Measurements from ENCODE around the gene TBCC.

DNA sequence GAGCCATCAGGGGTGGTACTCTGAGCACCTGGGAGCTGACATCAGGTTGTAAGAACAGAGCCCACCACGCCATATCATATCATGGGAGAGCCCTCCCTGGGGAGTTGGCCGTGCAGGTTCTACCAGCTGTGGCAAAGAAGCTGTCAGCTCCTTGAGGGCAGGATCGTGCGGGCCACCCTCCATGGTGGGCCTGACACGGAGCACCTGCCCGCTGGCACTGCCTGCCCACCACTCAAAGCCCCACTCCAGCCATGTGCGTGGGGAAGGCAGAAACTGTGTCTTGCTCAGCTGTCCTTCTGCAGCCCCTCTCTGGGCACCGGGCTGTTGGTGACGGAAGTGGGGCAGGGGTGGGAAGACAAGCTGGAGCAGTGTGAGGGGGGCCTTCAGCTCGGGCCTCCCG, 37.8 kb downstream of the TBCC start:
- TF ChIP-seq, protein P1, sequence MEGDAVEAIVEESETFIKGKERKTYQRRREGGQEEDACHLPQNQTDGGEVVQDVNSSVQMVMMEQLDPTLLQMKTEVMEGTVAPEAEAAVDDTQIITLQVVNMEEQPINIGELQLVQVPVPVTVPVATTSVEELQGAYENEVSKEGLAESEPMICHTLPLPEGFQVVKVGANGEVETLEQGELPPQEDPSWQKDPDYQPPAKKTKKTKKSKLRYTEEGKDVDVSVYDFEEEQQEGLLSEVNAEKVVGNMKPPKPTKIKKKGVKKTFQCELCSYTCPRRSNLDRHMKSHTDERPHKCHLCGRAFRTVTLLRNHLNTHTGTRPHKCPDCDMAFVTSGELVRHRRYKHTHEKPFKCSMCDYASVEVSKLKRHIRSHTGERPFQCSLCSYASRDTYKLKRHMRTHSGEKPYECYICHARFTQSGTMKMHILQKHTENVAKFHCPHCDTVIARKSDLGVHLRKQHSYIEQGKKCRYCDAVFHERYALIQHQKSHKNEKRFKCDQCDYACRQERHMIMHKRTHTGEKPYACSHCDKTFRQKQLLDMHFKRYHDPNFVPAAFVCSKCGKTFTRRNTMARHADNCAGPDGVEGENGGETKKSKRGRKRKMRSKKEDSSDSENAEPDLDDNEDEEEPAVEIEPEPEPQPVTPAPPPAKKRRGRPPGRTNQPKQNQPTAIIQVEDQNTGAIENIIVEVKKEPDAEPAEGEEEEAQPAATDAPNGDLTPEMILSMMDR (IDR thresholded peaks at IDR 0.05) = no peak
- TF ChIP-seq POLR2A (IDR thresholded peaks at IDR 0.05) = no peak
